DMS153 treated with DMSO at 0.1 percent for 48 hours (cell line): ENCODE measurements around the gene CYB5A.

ENCODE experiments used
- DNase-seq: peaks from one replicate; lab custom pipeline; 2025; ENCODE audit not compliant: unreplicated experiment; lab: John Stamatoyannopoulos, UW

The CYB5A gene

GRCh38 chr18:74278058-74278457 is 13.7 kb downstream of the CYB5A start:
- no peak for DNase-seq

GRCh38 chr18:74277296-74277695 is 14.5 kb downstream of the CYB5A start:
- DNase-seq, result no peak

GRCh38 chr18:74276609-74277008 is 15.2 kb downstream of the CYB5A start:
- no peak for DNase-seq

- no peak for DNase-seq
These were observed 16.0 kb downstream of the CYB5A start for GRCh38 chr18:74275736-74276135.

GRCh38 chr18:74274700-74275099 is 17.1 kb downstream of the CYB5A start:
- no peak for DNase-seq

- DNase-seq, result no peak
These were observed 18.4 kb downstream of the CYB5A start for GRCh38 chr18:74273394-74273793.

GRCh38 chr18:74271635-74272034 is 20.1 kb downstream of the CYB5A start:
- DNase-seq, result no peak

- no peak for DNase-seq
These were observed 22.7 kb downstream of the CYB5A start for GRCh38 chr18:74268933-74269620.

GRCh38 chr18:74268175-74268574 is 23.6 kb downstream of the CYB5A start:
- no peak for DNase-seq

GRCh38 chr18:74266161-74266560 is 25.6 kb downstream of the CYB5A start:
- DNase-seq, result no peak

GRCh38 chr18:74265546-74266098 is 26.1 kb downstream of the CYB5A start:
- DNase-seq, result no peak

- DNase-seq, result no peak
These were observed 27.3 kb downstream of the CYB5A start for GRCh38 chr18:74264303-74265020.

- DNase-seq, result no peak
These were observed 30.6 kb downstream of the CYB5A start for GRCh38 chr18:74261053-74261713.

GRCh38 chr18:74259347-74259746 is 32.4 kb downstream of the CYB5A start:
- DNase-seq, result no peak

- no peak for DNase-seq
These were observed 34.7 kb downstream of the CYB5A start for GRCh38 chr18:74257083-74257482.

- no peak for DNase-seq
These were observed 35.6 kb downstream of the CYB5A start for GRCh38 chr18:74256190-74256589.

GRCh38 chr18:74255131-74255616 is 36.6 kb downstream of the CYB5A start:
- no peak for DNase-seq

- DNase-seq, result no peak
These were observed 39.7 kb downstream of the CYB5A start for GRCh38 chr18:74252039-74252395.

GRCh38 chr18:74251297-74252038 is 40.3 kb downstream of the CYB5A start:
- DNase-seq, result no peak

- no peak for DNase-seq
These were observed 41.6 kb downstream of the CYB5A start for GRCh38 chr18:74250131-74250530.
